Loucy (cell line): ENCODE measurements around the gene SMG6.

ENCODE experiments used
- EZH2phosphoT487 ChIP-seq: fragments of 200-600 bp; IDR thresholded peaks from 2 replicates; pipeline ENCODE4 v1.6.1; 2018; ENCODE audit warnings: antibody characterized with exemption, mild to moderate bottlenecking, moderate library complexity, borderline replicate concordance
- TF ChIP-seq, protein P1 (sequence below): fragments of 200-600 bp; sonication (generic); conservative IDR thresholded peaks from 2 replicates; pipeline ENCODE4 v1.5.1; 2014; ENCODE audit warnings: mild to moderate bottlenecking, antibody characterized with exemption, low read length

DNA sequence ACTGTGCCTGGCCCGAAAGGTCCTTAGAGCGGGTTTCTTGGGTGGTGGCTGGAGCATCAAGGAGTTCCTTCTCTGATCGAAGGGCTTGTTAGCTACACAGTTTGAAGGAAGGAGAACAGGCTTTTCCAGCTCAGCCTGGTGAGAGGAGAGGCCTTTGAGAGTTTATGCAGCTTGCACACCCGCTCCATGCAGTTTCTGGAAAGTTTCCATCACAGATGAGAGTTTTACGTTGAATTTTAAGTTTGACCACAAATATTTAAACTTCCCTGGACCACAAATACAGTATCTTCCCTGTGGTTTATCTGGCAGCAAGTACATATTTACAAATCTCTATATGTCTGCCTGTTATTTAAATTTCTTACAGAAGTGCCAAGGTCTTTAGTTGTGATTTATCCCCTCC, 191.9 kb downstream of the SMG6 start:
- TF ChIP-seq, protein P1, sequence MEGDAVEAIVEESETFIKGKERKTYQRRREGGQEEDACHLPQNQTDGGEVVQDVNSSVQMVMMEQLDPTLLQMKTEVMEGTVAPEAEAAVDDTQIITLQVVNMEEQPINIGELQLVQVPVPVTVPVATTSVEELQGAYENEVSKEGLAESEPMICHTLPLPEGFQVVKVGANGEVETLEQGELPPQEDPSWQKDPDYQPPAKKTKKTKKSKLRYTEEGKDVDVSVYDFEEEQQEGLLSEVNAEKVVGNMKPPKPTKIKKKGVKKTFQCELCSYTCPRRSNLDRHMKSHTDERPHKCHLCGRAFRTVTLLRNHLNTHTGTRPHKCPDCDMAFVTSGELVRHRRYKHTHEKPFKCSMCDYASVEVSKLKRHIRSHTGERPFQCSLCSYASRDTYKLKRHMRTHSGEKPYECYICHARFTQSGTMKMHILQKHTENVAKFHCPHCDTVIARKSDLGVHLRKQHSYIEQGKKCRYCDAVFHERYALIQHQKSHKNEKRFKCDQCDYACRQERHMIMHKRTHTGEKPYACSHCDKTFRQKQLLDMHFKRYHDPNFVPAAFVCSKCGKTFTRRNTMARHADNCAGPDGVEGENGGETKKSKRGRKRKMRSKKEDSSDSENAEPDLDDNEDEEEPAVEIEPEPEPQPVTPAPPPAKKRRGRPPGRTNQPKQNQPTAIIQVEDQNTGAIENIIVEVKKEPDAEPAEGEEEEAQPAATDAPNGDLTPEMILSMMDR = no peak
- no peak for TF ChIP-seq EZH2phosphoT487
